Transverse colon (tissue), 4 donors: Measurements from ENCODE around the gene ARMC3. TPM values are rescaled to one million over a fixed set of nuclear protein-coding genes. Genes with fewer than 3 reads are reported as not detected.

Source experiments
- DNase-seq: peaks from one replicate; pipeline ENCODE4 v3.0.0-alpha.2; 2019
- H3K27ac ChIP-seq, 4 donors: fragments of 200-600 bp; sonication (generic); 2 replicates each; pipeline ENCODE4 v1.5.1; 2016 to 2018; ENCODE audit warnings: inconsistent platforms in 4 of 4
- H3K27me3 ChIP-seq: fragments of 200-600 bp; sonication (generic); 2 replicates; pipeline ENCODE4 v1.5.1; 2017; ENCODE audit warnings: inconsistent platforms
- H3K36me3 ChIP-seq, 4 donors: fragments of 200-600 bp; sonication (generic); 2 replicates each; pipeline ENCODE4 v1.5.1; 2017 to 2019; ENCODE audit warnings: inconsistent platforms in 4 of 4
- H3K4me1 ChIP-seq, 4 donors: fragments of 200-600 bp; sonication (generic); 2 replicates each; pipeline ENCODE4 v1.5.1; 2017 to 2020; ENCODE audit warnings: inconsistent platforms in 4 of 4
- H3K4me3 ChIP-seq, 4 donors: fragments of 200-600 bp; sonication (generic); 1 replicate in 1 of 4; 2 replicates in 3 of 4; pipeline versions ENCODE4 v1.5.1 to v1.6.1; 2017 to 2019; ENCODE audit warnings: inconsistent platforms in 4 of 4
- H3K9me3 ChIP-seq, 2 donors: fragments of 200-600 bp; sonication (generic); 2 replicates each; pipeline ENCODE4 v1.5.1; 2017 to 2019; ENCODE audit warnings: inconsistent platforms in 2 of 2
- EP300 ChIP-seq: sonication (generic); formaldehyde crosslinking; IDR thresholded peaks from one replicate; pipeline ENCODE4 v1.6.1; 2017; ENCODE audit warnings: antibody characterized with exemption, low read depth
- POLR2A ChIP-seq: fragments of 450-650 bp; IDR thresholded peaks from one replicate; pipeline ENCODE4 v1.6.1; 2016; ENCODE audit warnings: antibody characterized with exemption, mild to moderate bottlenecking, moderate library complexity
- POLR2AphosphoS5 ChIP-seq, 3 donors: sonication (generic); formaldehyde crosslinking; IDR thresholded peaks; one replicate each; pipeline ENCODE4 v1.6.1; 2016; ENCODE audit warnings: antibody characterized with exemption in 3 of 3
- WGBS, 2 donors: methylation state at CpG; one replicate each; pipeline ENCODE4 v1.1.5; 2018; ENCODE audit warnings: low coverage in 1 of 2; 5-methylcytosine and 5-hydroxymethylcytosine counted together
- in situ Hi-C, 4 donors: fragments of 200-750 bp; cut with MboI; loops; one replicate each; pipeline versions ENCODE4 v1.15.0 to v1.15.1; 2017; ENCODE audit warnings: low sequenced_read_pairs in 3 of 4, low pct_ligation_motif_present in 1 of 4, low pct_unique_long_range_greater_than_20kb in 1 of 4
- intact Hi-C: fragments of 100-400 bp; cut with DNase I; formaldehyde crosslinking; loops from one replicate; pipeline ENCODE4 v1.15.1; 2023; ENCODE audit warnings: low total_unique reads
- total RNA-seq, 4 donors: library from RNA; depleted of rRNA; stranded (reverse); fragments of >200 nt; gene quantifications; one replicate each; pipeline ENCODE4 v1.1.0, GENCODE V29; 2016
- TF ChIP-seq, protein P1 (sequence below), 5 experiments: fragments of 200-600 bp in 3 of 5; fragments of 450-650 bp in 2 of 5; sonication (generic) in 3 of 5; IDR thresholded peaks; 1 replicate in 2 of 5; 2 replicates in 3 of 5; pipeline ENCODE4 v1.5.1; 2016 to 2017; ENCODE audit warnings: antibody characterized with exemption in 5 of 5, inconsistent platforms in 3 of 5, mild to moderate bottlenecking in 2 of 5, moderate library complexity in 1 of 5

The ARMC3 gene
- total RNA-seq, 4 donors from 2014 or later: not detected

DNA sequence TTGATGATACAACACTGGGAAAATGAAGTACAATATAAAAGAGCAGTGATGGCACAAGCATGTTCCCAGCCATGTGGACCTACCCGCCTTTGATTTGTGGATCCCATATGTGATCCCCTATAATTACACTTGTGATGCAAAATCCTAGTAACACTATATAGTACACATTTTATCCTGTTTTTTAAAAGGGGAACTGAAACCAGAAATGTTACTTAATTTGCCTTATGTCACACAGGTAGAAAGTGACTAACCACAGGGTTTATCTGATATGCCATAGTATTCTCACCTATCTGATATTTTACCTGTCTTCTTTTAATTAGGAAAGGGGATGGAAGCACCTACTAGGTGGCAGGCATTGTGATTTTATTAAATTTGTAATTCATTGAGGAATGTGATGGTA is 35.0 kb downstream of the ARMC3 start:
- no peak for DNase-seq
- H3K4me1 ChIP-seq: no peaks in the 10 kb centered on the region
- no peaks in the 10 kb centered on the region for H3K27me3 ChIP-seq
- H3K9me3 ChIP-seq: no peaks in the 10 kb centered on the region
- no peak for TF ChIP-seq EP300
- TF ChIP-seq POLR2A: no peak
- TF ChIP-seq POLR2AphosphoS5 (IDR thresholded peaks at IDR 0.05): no peak
- TF ChIP-seq, protein P1, sequence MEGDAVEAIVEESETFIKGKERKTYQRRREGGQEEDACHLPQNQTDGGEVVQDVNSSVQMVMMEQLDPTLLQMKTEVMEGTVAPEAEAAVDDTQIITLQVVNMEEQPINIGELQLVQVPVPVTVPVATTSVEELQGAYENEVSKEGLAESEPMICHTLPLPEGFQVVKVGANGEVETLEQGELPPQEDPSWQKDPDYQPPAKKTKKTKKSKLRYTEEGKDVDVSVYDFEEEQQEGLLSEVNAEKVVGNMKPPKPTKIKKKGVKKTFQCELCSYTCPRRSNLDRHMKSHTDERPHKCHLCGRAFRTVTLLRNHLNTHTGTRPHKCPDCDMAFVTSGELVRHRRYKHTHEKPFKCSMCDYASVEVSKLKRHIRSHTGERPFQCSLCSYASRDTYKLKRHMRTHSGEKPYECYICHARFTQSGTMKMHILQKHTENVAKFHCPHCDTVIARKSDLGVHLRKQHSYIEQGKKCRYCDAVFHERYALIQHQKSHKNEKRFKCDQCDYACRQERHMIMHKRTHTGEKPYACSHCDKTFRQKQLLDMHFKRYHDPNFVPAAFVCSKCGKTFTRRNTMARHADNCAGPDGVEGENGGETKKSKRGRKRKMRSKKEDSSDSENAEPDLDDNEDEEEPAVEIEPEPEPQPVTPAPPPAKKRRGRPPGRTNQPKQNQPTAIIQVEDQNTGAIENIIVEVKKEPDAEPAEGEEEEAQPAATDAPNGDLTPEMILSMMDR (IDR thresholded peaks at IDR 0.05): no peak
- intact Hi-C loops (no loop called here), in situ Hi-C loops (no loop called here)
- no peaks in the 10 kb centered on the region for H3K36me3 ChIP-seq
- H3K27ac ChIP-seq: no peak overlapping the region
- WGBS, 2 donors: 97 to 100% methylated on average over 1 of the region's 1 CpG
- no peak overlapping the region for H3K4me3 ChIP-seq

DNA sequence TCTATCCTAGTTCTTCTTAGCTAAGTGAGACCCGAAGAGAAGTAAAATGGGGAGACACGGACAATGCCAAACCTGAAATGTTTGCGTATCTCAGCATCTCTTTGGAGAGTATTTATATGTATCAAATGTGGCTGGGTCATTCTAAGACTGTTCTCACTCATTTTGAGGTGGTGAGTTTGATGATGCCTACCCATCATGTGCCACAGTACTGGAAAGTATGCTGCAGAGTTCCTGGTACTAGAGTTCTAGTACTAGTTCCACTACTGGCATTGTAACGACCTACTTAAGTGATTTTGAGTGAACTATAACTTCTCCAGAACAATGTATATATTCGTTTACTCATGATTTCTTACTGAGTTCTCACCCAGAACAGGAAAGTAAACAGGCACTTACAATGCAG is 41.9 kb downstream of the ARMC3 start:
- no peak for DNase-seq
- Histone ChIP-seq H3K9me3 (no peaks in the 10 kb centered on the region), H3K27ac (no peak overlapping the region), H3K4me1 (no peaks in the 10 kb centered on the region), H3K36me3 (no peaks in the 10 kb centered on the region), H3K4me3 (no peak overlapping the region), H3K27me3 (no peaks in the 10 kb centered on the region)
- TF ChIP-seq POLR2A: no peak
- no peak for TF ChIP-seq EP300
- TF ChIP-seq POLR2AphosphoS5 (IDR thresholded peaks at IDR 0.05): no peak
- TF ChIP-seq, protein P1 (IDR thresholded peaks at IDR 0.05): no peak
- in situ Hi-C loops: loop anchor here in 1 of 4 donors (10.0 kb wide), 1 partner anchor 415 kb away; no protein-coding TSS in a partner anchor
- whole genome bisulfite sequencing, 2 donors: 67 to 84% methylated on average over 4 to 5 of the region's 5 CpGs
- intact Hi-C loops: no loop called here

DNA sequence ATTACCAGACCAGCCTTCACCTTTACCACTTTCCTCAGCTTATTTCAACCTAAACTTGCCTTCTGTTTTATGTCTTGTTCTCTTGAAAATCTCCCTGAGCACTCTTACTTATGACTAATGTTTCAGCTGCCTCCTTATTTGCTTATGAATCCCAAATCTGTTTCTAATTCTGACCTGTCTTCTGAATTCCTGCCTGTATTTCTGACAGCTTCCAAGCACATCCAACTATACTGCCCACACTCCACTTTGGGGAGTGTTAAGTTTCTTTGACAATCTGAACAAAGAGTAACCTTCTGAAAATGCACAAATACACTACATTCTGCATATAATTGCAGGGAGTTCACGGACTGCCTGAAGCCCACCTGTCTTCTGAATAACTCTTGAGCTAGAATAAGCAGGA is 48.7 kb downstream of the ARMC3 start:
- H3K9me3 ChIP-seq: no peaks in the 10 kb centered on the region
- no peaks in the 10 kb centered on the region for H3K36me3 ChIP-seq
- in situ Hi-C loops: loop anchor here (10.0 to 25.0 kb wide), 5 partner anchors 389 to 1489 kb away; no protein-coding TSS in a partner anchor

DNA sequence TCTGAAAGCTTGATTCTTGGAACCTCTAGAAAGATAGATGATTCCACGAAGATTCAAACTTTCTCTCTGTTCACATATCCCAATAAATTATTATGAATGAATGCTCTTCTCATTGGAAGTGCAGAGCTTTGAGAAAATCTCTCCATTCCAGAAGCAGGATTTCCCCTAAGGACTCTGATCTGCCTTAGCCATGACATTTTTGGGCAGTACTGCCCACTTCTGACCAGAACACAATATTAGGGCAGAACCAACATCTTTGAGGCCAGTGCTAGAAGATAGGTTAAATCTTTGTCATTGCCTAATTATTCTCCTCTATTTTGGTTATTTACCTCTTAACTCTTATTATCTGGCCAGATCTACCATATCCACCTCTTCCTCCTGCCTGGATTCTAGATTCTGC is 49.9 kb downstream of the ARMC3 start:
- in situ Hi-C loops: loop anchor here (10.0 to 25.0 kb wide), 5 partner anchors 390 to 1490 kb away; no protein-coding TSS in a partner anchor

More for the DNA sequence above, 48.7 kb downstream of the ARMC3 start:
- TF ChIP-seq POLR2A (no peak), POLR2AphosphoS5 (IDR thresholded peaks at IDR 0.05) (no peak), EP300 (no peak)
- TF ChIP-seq, protein P1 (IDR thresholded peaks at IDR 0.05): no peak
- no peaks in the 10 kb centered on the region for H3K4me1 ChIP-seq
- no peak overlapping the region for H3K27ac ChIP-seq
- WGBS, 2 donors: 91 to 100% methylated on average over 1 of the region's 1 CpG
- intact Hi-C loops: no loop called here
- no peak for DNase-seq
- no peak overlapping the region for H3K4me3 ChIP-seq
- no peaks in the 10 kb centered on the region for H3K27me3 ChIP-seq

More for the DNA sequence above, 49.9 kb downstream of the ARMC3 start:
- intact Hi-C loops: no loop called here
- WGBS, 2 donors: 86 to 91% methylated on average over 1 of the region's 1 CpG
- DNase-seq: no peak
- no peak overlapping the region for H3K27ac ChIP-seq
- H3K36me3 ChIP-seq: no peaks in the 10 kb centered on the region
- H3K4me1 ChIP-seq: no peaks in the 10 kb centered on the region
- no peak overlapping the region for H3K4me3 ChIP-seq
- TF ChIP-seq, protein P1 (IDR thresholded peaks at IDR 0.05): no peak
- TF ChIP-seq POLR2A (no peak), POLR2AphosphoS5 (IDR thresholded peaks at IDR 0.05) (no peak), EP300 (no peak)
- peaks cover 5% of the 10 kb centered on the region for H3K27me3 ChIP-seq
- H3K9me3 ChIP-seq: no peaks in the 10 kb centered on the region
